ENCODE data around the gene BMP10. TPM values are rescaled to one million over a fixed set of nuclear protein-coding genes. Genes with fewer than 3 reads are reported as not detected.

The BMP10 gene
- total RNA-seq, 1 experiment from 2014 or later = not detected

- Histone ChIP-seq H3K9ac (ENCODE audit: low read length) (no peak overlapping the region), H3K79me2 (ENCODE audit: insufficient read depth, low read length) (no peaks in the 10 kb centered on the region), H3K4me3 (replicated peaks in 1 of 2; ENCODE audit: low read depth in 1 of 2, low read length in 2 of 2) (no peak overlapping the region), H4K20me1 (ENCODE audit: insufficient read depth) (no peaks in the 10 kb centered on the region), H3K4me2 (ENCODE audit: low read length) (no peak overlapping the region), H3K9me3 (ENCODE audit: control insufficient read depth in 1 of 2, insufficient read depth in 1 of 2, low read depth in 1 of 2, low read length in 2 of 2) (no peaks in the 10 kb centered on the region), H3K4me1 (ENCODE audit: control insufficient read depth in 1 of 2, insufficient read depth in 2 of 2, low read length in 2 of 2) (peaks cover 0 to 5% of the 10 kb centered on the region in 2 experiments; a peak in 1 of 4 replicates), H3K36me3 (ENCODE audit: control insufficient read depth in 1 of 2, insufficient read depth in 2 of 2, low read length in 2 of 2) (no peaks in the 10 kb centered on the region), H2AFZ (ENCODE audit: low read depth, low read length, poor library complexity, severe bottlenecking) (peak overlapping the region; percentile 42), H3K9me2 (ENCODE audit: insufficient read depth) (no peaks in the 10 kb centered on the region), H3K27ac (ENCODE audit: low read depth, low read length) (no peak overlapping the region), H3K27me3 (ENCODE audit: insufficient read depth, low read length) (no peaks in the 10 kb centered on the region)
- no TSS peak for BruUV-seq (replicated peaks)
- intact Hi-C loops (cut with micrococcal nuclease) = loop anchor here (1.0 to 5.0 kb wide), 5 partner anchors 70 to 374 kb away; no protein-coding TSS in a partner anchor
- ChIA-PET CTCF (interaction anchor here (0.9 to 2.5 kb wide), 5 partner anchors 86 to 374 kb away, joined by 3 to 11 read pairs (median 6); no protein-coding TSS in a partner anchor), RAD21 (ENCODE audit: low non-redundant PET in 1 of 2, low total read pairs in 2 of 2, uncharacterized antibody in 2 of 2, unreplicated experiment in 2 of 2) (no interaction called here), POLR2A (no interaction called here)
- DNase-seq (ENCODE audit: low read depth, low spot score) (peak; percentile 58), ATAC-seq (peak; percentile 98)
- TF ChIP-seq POLR2A (IDR thresholded peaks at IDR 0.05; ENCODE audit: borderline replicate concordance, extremely low read depth, insufficient read depth, insufficient read length) (no peak), JUND (IDR thresholded peaks at IDR 0.05) (no peak), CTCF (IDR thresholded peaks at IDR 0.05 in 2 of 3, conservative IDR thresholded peaks at IDR 0.05 in 1 of 3; ENCODE audit: borderline replicate concordance in 1 of 3, insufficient read depth in 1 of 3, low read depth in 2 of 3, low read length in 2 of 3) (peak; percentile 75 to 94 (median 89)), ELF1 (IDR thresholded peaks at IDR 0.05; ENCODE audit: borderline replicate concordance, low read depth) (no peak), CEBPB (IDR thresholded peaks at IDR 0.05; ENCODE audit: low read depth) (no peak), CBX3 (IDR thresholded peaks at IDR 0.05; ENCODE audit: low read depth) (0 out of 2 replicates have a peak, but pooled peaks have one; percentile 33), YY1 (IDR thresholded peaks at IDR 0.05; ENCODE audit: extremely low read depth, insufficient replicate concordance, low read depth, low read length) (no peak), SP1 (IDR thresholded peaks at IDR 0.05; ENCODE audit: low read depth) (no peak), EZH2 (IDR thresholded peaks at IDR 0.05) (no peak), RAD21 (IDR thresholded peaks at IDR 0.05; ENCODE audit: low read depth) (peak; percentile 57), EZH2phosphoT487 (IDR thresholded peaks at IDR 0.05; ENCODE audit: borderline replicate concordance) (no peak)
Measured at GRCh38 chr2:68837164-68837860, 33.9 kb downstream of the BMP10 start.
